Measurements from ENCODE around the gene SF3B3. TPM values are rescaled to one million over a fixed set of nuclear protein-coding genes. Genes with fewer than 3 reads are reported as not detected.
A peak's percentile ranks its signal among the peaks of the same experiment; 100 is the strongest.

Gene SF3B3
- total and polyA plus RNA-seq, 10 of the 15 experiments (the other 5 are each of a cell fraction or from before 2014, with no cell fraction given) = 134 to 453 (median 215) TPM

DNA sequence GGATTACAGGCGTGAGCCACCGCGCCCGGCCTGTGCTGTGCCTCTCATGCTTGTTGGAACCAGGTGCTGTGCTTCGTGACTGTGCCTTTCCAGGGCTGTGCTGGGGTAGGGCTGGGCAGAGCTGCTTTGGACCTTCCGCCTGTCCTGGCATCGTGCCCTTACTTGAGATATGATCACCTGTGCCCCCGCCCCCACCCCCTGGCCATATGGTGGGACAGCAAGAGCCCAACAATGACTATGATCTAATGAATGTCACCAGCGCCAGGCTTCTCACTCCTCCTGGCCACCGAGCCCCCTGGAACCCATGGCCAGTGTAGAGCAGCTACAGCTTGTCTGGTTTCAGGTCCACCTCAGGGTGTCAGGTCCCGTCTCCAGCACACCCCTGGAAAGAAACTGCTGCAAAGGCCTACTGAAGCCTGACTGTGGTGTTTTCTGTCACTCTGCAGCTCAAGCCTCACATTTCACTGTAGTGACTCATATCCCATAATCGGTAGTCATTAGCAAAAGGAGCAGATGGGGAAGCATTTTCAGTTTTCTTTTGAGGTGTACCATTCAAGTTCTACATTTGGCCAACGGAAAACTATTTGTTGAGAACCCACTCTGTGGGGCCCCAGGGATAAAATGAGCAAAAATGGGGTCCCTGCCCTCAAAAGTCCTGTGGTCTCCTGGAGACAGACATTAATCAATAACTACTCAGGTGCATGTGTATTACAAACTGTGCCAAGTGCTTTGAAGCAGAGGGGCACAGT, 47.2 kb upstream of the SF3B3 start (continued):
- peak; percentile 84 for TF ChIP-seq CREM (IDR thresholded peaks at IDR 0.05; ENCODE audit: low read depth)
- TF ChIP-seq POLR2AphosphoS2 (IDR thresholded peaks at IDR 0.05; ENCODE audit: low read depth, low read length) = no peak
- peak; percentile 94 for TF ChIP-seq IKZF1 (conservative IDR thresholded peaks at IDR 0.05)
- TF ChIP-seq USF2 (IDR thresholded peaks at IDR 0.05; ENCODE audit: borderline replicate concordance, low read depth, low read length) = no peak
- TF ChIP-seq, protein P1, sequence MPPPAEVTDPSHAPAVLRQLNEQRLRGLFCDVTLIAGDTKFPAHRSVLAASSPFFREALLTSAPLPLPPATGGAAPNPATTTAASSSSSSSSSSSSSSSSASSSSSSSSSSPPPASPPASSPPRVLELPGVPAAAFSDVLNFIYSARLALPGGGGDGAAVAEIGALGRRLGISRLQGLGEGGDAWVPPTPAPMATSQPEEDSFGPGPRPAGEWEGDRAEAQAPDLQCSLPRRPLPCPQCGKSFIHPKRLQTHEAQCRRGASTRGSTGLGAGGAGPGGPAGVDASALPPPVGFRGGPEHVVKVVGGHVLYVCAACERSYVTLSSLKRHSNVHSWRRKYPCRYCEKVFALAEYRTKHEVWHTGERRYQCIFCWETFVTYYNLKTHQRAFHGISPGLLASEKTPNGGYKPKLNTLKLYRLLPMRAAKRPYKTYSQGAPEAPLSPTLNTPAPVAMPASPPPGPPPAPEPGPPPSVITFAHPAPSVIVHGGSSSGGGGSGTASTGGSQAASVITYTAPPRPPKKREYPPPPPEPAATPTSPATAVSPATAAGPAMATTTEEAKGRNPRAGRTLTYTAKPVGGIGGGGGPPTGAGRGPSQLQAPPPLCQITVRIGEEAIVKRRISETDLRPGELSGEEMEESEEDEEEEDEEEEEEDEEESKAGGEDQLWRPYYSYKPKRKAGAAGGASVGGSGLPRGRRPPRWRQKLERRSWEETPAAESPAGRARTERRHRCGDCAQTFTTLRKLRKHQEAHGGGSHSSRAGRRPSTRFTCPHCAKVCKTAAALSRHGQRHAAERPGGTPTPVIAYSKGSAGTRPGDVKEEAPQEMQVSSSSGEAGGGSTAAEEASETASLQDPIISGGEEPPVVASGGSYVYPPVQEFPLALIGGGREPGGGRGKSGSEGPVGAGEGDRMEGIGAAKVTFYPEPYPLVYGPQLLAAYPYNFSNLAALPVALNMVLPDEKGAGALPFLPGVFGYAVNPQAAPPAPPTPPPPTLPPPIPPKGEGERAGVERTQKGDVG (CRISPR knock-in tag; IDR thresholded peaks at IDR 0.05) = no peak
- peak; percentile 97 for TF ChIP-seq MTA2 (IDR thresholded peaks at IDR 0.05; ENCODE audit: low read depth)
- no peak for TF ChIP-seq ZZZ3 (IDR thresholded peaks at IDR 0.05; ENCODE audit: control insufficient read depth, insufficient read length, low read depth)
- TF ChIP-seq SIN3A (IDR thresholded peaks at IDR 0.05; ENCODE audit: low read depth, low read length) = 0 out of 2 replicates have a peak, but pooled peaks have one; percentile 45
- TF ChIP-seq MAX (IDR thresholded peaks at IDR 0.05; ENCODE audit: low read depth, low read length) = no peak
- TF ChIP-seq, protein P2, sequence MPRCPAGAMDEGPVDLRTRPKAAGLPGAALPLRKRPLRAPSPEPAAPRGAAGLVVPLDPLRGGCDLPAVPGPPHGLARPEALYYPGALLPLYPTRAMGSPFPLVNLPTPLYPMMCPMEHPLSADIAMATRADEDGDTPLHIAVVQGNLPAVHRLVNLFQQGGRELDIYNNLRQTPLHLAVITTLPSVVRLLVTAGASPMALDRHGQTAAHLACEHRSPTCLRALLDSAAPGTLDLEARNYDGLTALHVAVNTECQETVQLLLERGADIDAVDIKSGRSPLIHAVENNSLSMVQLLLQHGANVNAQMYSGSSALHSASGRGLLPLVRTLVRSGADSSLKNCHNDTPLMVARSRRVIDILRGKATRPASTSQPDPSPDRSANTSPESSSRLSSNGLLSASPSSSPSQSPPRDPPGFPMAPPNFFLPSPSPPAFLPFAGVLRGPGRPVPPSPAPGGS (IDR thresholded peaks at IDR 0.05; ENCODE audit: borderline replicate concordance, insufficient read depth, low read depth, low read length, poor library complexity, severe bottlenecking) = peak; percentile 31
- peak; percentile 60; the same call in 1 of the 2 replicates for TF ChIP-seq POLR2AphosphoS5 (IDR thresholded peaks at IDR 0.05; ENCODE audit: low read length)
- peak; percentile 80; the same call in 1 of the 2 replicates for TF ChIP-seq BACH1 (IDR thresholded peaks at IDR 0.05; ENCODE audit: borderline replicate concordance)
- no peak for TF ChIP-seq GABPA (IDR thresholded peaks at IDR 0.05; ENCODE audit: low read depth)
- TF ChIP-seq ETV6 (conservative IDR thresholded peaks at IDR 0.05 in 1 of 2, IDR thresholded peaks at IDR 0.05 in 1 of 2; ENCODE audit: borderline replicate concordance in 1 of 2, low read depth in 1 of 2) = peak in 1 of 2 experiments; percentile 75; a peak in 1 of 4 replicates
- TF ChIP-seq RELA (IDR thresholded peaks at IDR 0.05; ENCODE audit: borderline replicate concordance, partially characterized antibody) = no peak
- TF ChIP-seq CEBPZ (IDR thresholded peaks at IDR 0.05; ENCODE audit: low read depth, low read length) = no peak
- TF ChIP-seq NFXL1 (IDR thresholded peaks at IDR 0.05; ENCODE audit: borderline replicate concordance) = no peak

All from GM12878 (cell line).